Mesendoderm (in vitro differentiated cells): ENCODE data around the gene ALDH7A1. TPM values are rescaled to one million over a fixed set of nuclear protein-coding genes. Genes with fewer than 3 reads are reported as not detected.

Experiments used
- DNase-seq: peaks from one replicate; pipeline ENCODE4 v3.0.0; 2013
- H2AK5ac ChIP-seq: 2 replicates; pipeline ENCODE4 v1.6.1; 2013; ENCODE audit warnings: low read length, inconsistent platforms
- H2BK120ac ChIP-seq: 2 replicates; pipeline ENCODE4 v1.6.1; 2013; ENCODE audit warnings: low read depth, mild to moderate bottlenecking, low read length, moderate library complexity, mixed read lengths
- H2BK15ac ChIP-seq: replicated peaks from 2 replicates; pipeline ENCODE4 v1.6.1; 2013; ENCODE audit warnings: low read depth, mild to moderate bottlenecking, moderate library complexity
- H2BK5ac ChIP-seq: 2 replicates; pipeline ENCODE4 v1.6.1; 2013; ENCODE audit warnings: low read length, inconsistent platforms
- H3K18ac ChIP-seq: 2 replicates; pipeline ENCODE4 v1.6.1; 2013; ENCODE audit warnings: mild to moderate bottlenecking, low read length, mixed read lengths
- H3K23ac ChIP-seq: one replicate; pipeline ENCODE4 v1.6.1; 2013; ENCODE audit warnings: low read length
- H3K27ac ChIP-seq: 2 replicates; pipeline ENCODE4 v1.5.1; 2013; ENCODE audit warnings: low read depth, mild to moderate bottlenecking, inconsistent platforms, low read length, moderate library complexity
- H3K27me3 ChIP-seq: 2 replicates; pipeline ENCODE4 v1.6.1; 2013; ENCODE audit warnings: low read length, control low read depth, mild to moderate bottlenecking, inconsistent platforms; ENCODE audit not compliant: insufficient read depth, poor library complexity
- H3K36me3 ChIP-seq: 2 replicates; pipeline ENCODE4 v1.6.1; 2013; ENCODE audit warnings: low read length, inconsistent platforms; ENCODE audit not compliant: control insufficient read depth, insufficient read depth
- H3K4ac ChIP-seq: one replicate; pipeline ENCODE4 v1.6.1; 2013; ENCODE audit warnings: low read depth, mild to moderate bottlenecking, low read length, moderate library complexity
- H3K4me1 ChIP-seq: 2 replicates; pipeline ENCODE4 v1.6.1; 2013; ENCODE audit warnings: low read depth, low read length, inconsistent platforms; ENCODE audit not compliant: control insufficient read depth
- H3K4me2 ChIP-seq: 2 replicates; pipeline ENCODE4 v1.6.1; 2013; ENCODE audit warnings: low read length
- H3K4me3 ChIP-seq: 2 replicates; pipeline ENCODE4 v1.5.1; 2013; ENCODE audit warnings: mild to moderate bottlenecking, low read length
- H3K56ac ChIP-seq: one replicate; pipeline ENCODE4 v1.6.1; 2013; ENCODE audit warnings: low read length
- H3K79me1 ChIP-seq: 2 replicates; pipeline ENCODE4 v1.6.1; 2013; ENCODE audit warnings: low read length, inconsistent platforms
- H3K79me2 ChIP-seq: 2 replicates; pipeline ENCODE4 v1.6.1; 2013; ENCODE audit warnings: mild to moderate bottlenecking, low read length; ENCODE audit not compliant: control insufficient read depth, insufficient read depth
- H3K9ac ChIP-seq: 2 replicates; pipeline ENCODE4 v1.6.1; 2013; ENCODE audit warnings: low read length, inconsistent platforms
- H4K5ac ChIP-seq: one replicate; pipeline ENCODE4 v1.6.1; 2013; ENCODE audit warnings: low read length
- H4K8ac ChIP-seq: one replicate; pipeline ENCODE4 v1.6.1; 2013; ENCODE audit warnings: low read depth, mild to moderate bottlenecking, control low read depth, low read length, moderate library complexity
- WGBS: extraction: QIAGEN DNeasy Blood & Tissue Kit; methylation state at CpG from one replicate; pipeline ENCODE4 v1.1.7; 2013; ENCODE audit warnings: low lambda C conversion rate, missing lambda C conversion rate; ENCODE audit not compliant: insufficient coverage; ENCODE audit errors: extremely low coverage; 5-methylcytosine and 5-hydroxymethylcytosine counted together
- polyA plus RNA-seq, 2 experiments: library from polyadenylated mRNA; stranded (reverse); fragments of 200-250 nt; gene quantifications; one replicate each; pipeline ENCODE4 v1.2.3, GENCODE V29; 2013

ALDH7A1 gene
- 120 TPM for polyA plus RNA-seq (2013, experiment 1 of 2)
- polyA plus RNA-seq (2013, experiment 2 of 2): 119 TPM

GRCh38 chr5:126594748-126595485, at the start of gene ALDH7A1:
Gene ALDH7A1, minus strand, starts transcription at chr5:126595219. Its CDS starts 21 bp downstream, at chr5:126595198.
- peak within 1 kb of the TSS; percentile 98 for H3K4me2 ChIP-seq
- no peaks in the 10 kb centered on the region for H3K36me3 ChIP-seq
- peak within 1 kb of the TSS; percentile 63 for H3K4ac ChIP-seq
- peak within 1 kb of the TSS; percentile 92 for H3K4me3 ChIP-seq
- peak within 1 kb of the TSS; percentile 98 for H3K27ac ChIP-seq
- peak; percentile 99 for DNase-seq
- peak within 1 kb of the TSS; percentile 55 for H3K18ac ChIP-seq
- H2BK120ac ChIP-seq: no peak within 1 kb of the TSS
- no peak within 1 kb of the TSS for H2BK15ac ChIP-seq
- no peaks in the 10 kb centered on the region for H3K27me3 ChIP-seq
- H3K79me2 ChIP-seq: peaks cover 7% of the 10 kb centered on the region
- H3K9ac ChIP-seq: peak within 1 kb of the TSS; percentile 98
- H3K56ac ChIP-seq: peak within 1 kb of the TSS; percentile 100
- no CpG with 5 or more reads among the region's 44 CpGs for WGBS
- H2BK5ac ChIP-seq: peak within 1 kb of the TSS; percentile 92
- H4K5ac ChIP-seq: no peak within 1 kb of the TSS
- H3K4me1 ChIP-seq: no peaks in the 10 kb centered on the region
- no peak within 1 kb of the TSS for H2AK5ac ChIP-seq
- H4K8ac ChIP-seq: no peak within 1 kb of the TSS
- H3K79me1 ChIP-seq: no peaks in the 10 kb centered on the region
- no peak within 1 kb of the TSS for H3K23ac ChIP-seq

- H2BK120ac ChIP-seq: no peak overlapping the region
- no peaks in the 10 kb centered on the region for H3K27me3 ChIP-seq
- no peaks in the 10 kb centered on the region for H3K36me3 ChIP-seq
- no peaks in the 10 kb centered on the region for H3K4me1 ChIP-seq
- WGBS: no CpG with 5 or more reads among the region's 5 CpGs
- H4K8ac ChIP-seq: no peak overlapping the region
- no peak overlapping the region for H4K5ac ChIP-seq
- no peak for DNase-seq
- no peak overlapping the region for H3K56ac ChIP-seq
- H3K79me2 ChIP-seq: no peaks in the 10 kb centered on the region
- no peak overlapping the region for H3K23ac ChIP-seq
- no peak overlapping the region for H2BK15ac ChIP-seq
- H3K18ac ChIP-seq: no peak overlapping the region
- no peak overlapping the region for H3K27ac ChIP-seq
- no peak overlapping the region for H2BK5ac ChIP-seq
- no peak overlapping the region for H2AK5ac ChIP-seq
- H3K4ac ChIP-seq: no peak overlapping the region
- H3K4me3 ChIP-seq: no peak overlapping the region
- no peak overlapping the region for H3K9ac ChIP-seq
- H3K79me1 ChIP-seq: no peaks in the 10 kb centered on the region
- no peak overlapping the region for H3K4me2 ChIP-seq
Measured at GRCh38 chr5:126641387-126641786, 46.4 kb upstream of the ALDH7A1 start.

GRCh38 chr5:126640866-126641265, 45.8 kb upstream of the ALDH7A1 start:
- H3K4me2 ChIP-seq: no peak overlapping the region
- no peak overlapping the region for H3K27ac ChIP-seq
- no peak overlapping the region for H2BK120ac ChIP-seq
- H4K5ac ChIP-seq: no peak overlapping the region
- H3K79me1 ChIP-seq: no peaks in the 10 kb centered on the region
- H4K8ac ChIP-seq: no peak overlapping the region
- H2AK5ac ChIP-seq: no peak overlapping the region
- no peaks in the 10 kb centered on the region for H3K36me3 ChIP-seq
- H3K56ac ChIP-seq: no peak overlapping the region
- H3K27me3 ChIP-seq: no peaks in the 10 kb centered on the region
- no peaks in the 10 kb centered on the region for H3K4me1 ChIP-seq
- WGBS: no CpG with 5 or more reads among the region's 1 CpG
- no peak overlapping the region for H3K18ac ChIP-seq
- no peak overlapping the region for H2BK15ac ChIP-seq
- no peaks in the 10 kb centered on the region for H3K79me2 ChIP-seq
- DNase-seq: no peak
- no peak overlapping the region for H3K4ac ChIP-seq
- H3K4me3 ChIP-seq: no peak overlapping the region
- H3K23ac ChIP-seq: no peak overlapping the region
- no peak overlapping the region for H3K9ac ChIP-seq
- no peak overlapping the region for H2BK5ac ChIP-seq

GRCh38 chr5:126636956-126637355, 41.9 kb upstream of the ALDH7A1 start:
- Histone ChIP-seq H2AK5ac (no peak overlapping the region), H3K23ac (no peak overlapping the region), H3K56ac (no peak overlapping the region), H3K4me1 (no peaks in the 10 kb centered on the region), H3K79me2 (no peaks in the 10 kb centered on the region), H3K36me3 (no peaks in the 10 kb centered on the region), H3K79me1 (no peaks in the 10 kb centered on the region), H4K8ac (no peak overlapping the region), H3K9ac (no peak overlapping the region), H4K5ac (no peak overlapping the region), H3K4me3 (no peak overlapping the region), H3K4ac (no peak overlapping the region), H3K27me3 (no peaks in the 10 kb centered on the region), H2BK5ac (no peak overlapping the region), H3K18ac (no peak overlapping the region), H3K27ac (no peak overlapping the region), H2BK120ac (no peak overlapping the region), H3K4me2 (no peak overlapping the region), H2BK15ac (no peak overlapping the region)
- WGBS: no CpG with 5 or more reads among the region's 1 CpG
- DNase-seq: no peak

GRCh38 chr5:126635585-126635984, 40.6 kb upstream of the ALDH7A1 start:
- no peak overlapping the region for H3K27ac ChIP-seq

GRCh38 chr5:126633552-126633951, 38.5 kb upstream of the ALDH7A1 start:
- H3K79me1 ChIP-seq: no peaks in the 10 kb centered on the region
- H4K5ac ChIP-seq: no peak overlapping the region
- no peak overlapping the region for H2BK15ac ChIP-seq
- H3K36me3 ChIP-seq: no peaks in the 10 kb centered on the region
- no peak overlapping the region for H2BK5ac ChIP-seq
- H3K27ac ChIP-seq: no peak overlapping the region
- no peak overlapping the region for H3K9ac ChIP-seq
- no peak overlapping the region for H3K4me3 ChIP-seq
- no peak overlapping the region for H3K4me2 ChIP-seq
- H3K4me1 ChIP-seq: no peaks in the 10 kb centered on the region
- no peak overlapping the region for H3K56ac ChIP-seq
- H4K8ac ChIP-seq: no peak overlapping the region
- H3K23ac ChIP-seq: no peak overlapping the region
- H3K4ac ChIP-seq: no peak overlapping the region
- H3K27me3 ChIP-seq: no peaks in the 10 kb centered on the region
- H3K18ac ChIP-seq: no peak overlapping the region
- no peak for DNase-seq
- no peaks in the 10 kb centered on the region for H3K79me2 ChIP-seq
- no CpG with 5 or more reads among the region's 4 CpGs for WGBS
- H2AK5ac ChIP-seq: no peak overlapping the region
- H2BK120ac ChIP-seq: no peak overlapping the region

More at GRCh38 chr5:126635585-126635984, 40.6 kb upstream of the ALDH7A1 start:
- Histone ChIP-seq H3K27me3 (no peaks in the 10 kb centered on the region), H3K4me1 (no peaks in the 10 kb centered on the region), H3K23ac (no peak overlapping the region), H3K79me2 (no peaks in the 10 kb centered on the region), H2BK5ac (no peak overlapping the region), H4K5ac (no peak overlapping the region), H2BK120ac (no peak overlapping the region), H2AK5ac (no peak overlapping the region), H3K18ac (no peak overlapping the region), H3K9ac (no peak overlapping the region), H3K36me3 (no peaks in the 10 kb centered on the region), H3K4me3 (no peak overlapping the region), H3K4me2 (no peak overlapping the region), H4K8ac (no peak overlapping the region), H2BK15ac (no peak overlapping the region), H3K4ac (no peak overlapping the region), H3K79me1 (no peaks in the 10 kb centered on the region), H3K56ac (no peak overlapping the region)
- no peak for DNase-seq
- no CpG with 5 or more reads among the region's 3 CpGs for WGBS
